Neuronal stem cell (in vitro differentiated cells): ENCODE measurements around the gene CCDC154.

Experiments used
- DNase-seq: peaks from one replicate; pipeline ENCODE4 v3.0.0-alpha.2; 2013; ENCODE audit warnings: low spot score
- H2AFZ ChIP-seq: one replicate; pipeline ENCODE4 v1.6.1; 2013; ENCODE audit warnings: mild to moderate bottlenecking, low read length, inconsistent platforms
- H2AK5ac ChIP-seq: 2 replicates; pipeline ENCODE4 v1.6.1; 2013; ENCODE audit warnings: low read depth, mild to moderate bottlenecking, inconsistent platforms, low read length, moderate library complexity, mixed read lengths
- H2BK120ac ChIP-seq: 2 replicates; pipeline ENCODE4 v1.6.1; 2013; ENCODE audit warnings: low read depth, mild to moderate bottlenecking, inconsistent platforms, low read length, moderate library complexity, mixed read lengths
- H2BK12ac ChIP-seq: one replicate; pipeline ENCODE4 v1.6.1; 2013; ENCODE audit warnings: low read length, inconsistent platforms
- H2BK15ac ChIP-seq: 2 replicates; pipeline ENCODE4 v1.6.1; 2013; ENCODE audit warnings: mild to moderate bottlenecking, low read length, inconsistent platforms, mixed read lengths
- H2BK5ac ChIP-seq: one replicate; pipeline ENCODE4 v1.6.1; 2013; ENCODE audit warnings: inconsistent platforms, mild to moderate bottlenecking, low read length, moderate library complexity
- H3K14ac ChIP-seq: one replicate; pipeline ENCODE4 v1.6.1; 2013; ENCODE audit warnings: low read length, inconsistent platforms
- H3K18ac ChIP-seq: 2 replicates; pipeline ENCODE4 v1.6.1; 2013; ENCODE audit warnings: low read length, inconsistent platforms
- H3K23ac ChIP-seq: 2 replicates; pipeline ENCODE4 v1.6.1; 2013; ENCODE audit warnings: low read depth, mild to moderate bottlenecking, mixed read lengths, low read length, inconsistent platforms; ENCODE audit not compliant: poor library complexity
- H3K27ac ChIP-seq: replicated peaks from 3 replicates; pipeline ENCODE4 v1.5.1; 2013; ENCODE audit warnings: low read length, inconsistent platforms
- H3K27me3 ChIP-seq, 3 experiments: 2 replicates each; pipeline ENCODE4 v1.6.1; 2013; ENCODE audit warnings: low read length in 3 of 3, mild to moderate bottlenecking in 2 of 3, inconsistent platforms in 1 of 3, low read depth in 1 of 3, mixed read lengths in 1 of 3, moderate library complexity in 1 of 3; ENCODE audit not compliant: control insufficient read depth in 3 of 3, insufficient read depth in 3 of 3
- H3K36me3 ChIP-seq, 2 donors: replicated peaks in 1 of 2; 2 replicates each; pipeline ENCODE4 v1.6.1; 2013; ENCODE audit warnings: low read length in 2 of 2; ENCODE audit not compliant: control insufficient read depth in 2 of 2, insufficient read depth in 2 of 2
- H3K4ac ChIP-seq: 2 replicates; pipeline ENCODE4 v1.6.1; 2013; ENCODE audit warnings: inconsistent platforms, mild to moderate bottlenecking, low read length, moderate library complexity
- H3K4me1 ChIP-seq, 2 donors: 1 replicate in 1 of 2; 2 replicates in 1 of 2; pipeline ENCODE4 v1.6.1; 2013; ENCODE audit warnings: low read length in 2 of 2, low read depth in 1 of 2; ENCODE audit not compliant: control insufficient read depth in 2 of 2, insufficient read depth in 1 of 2
- H3K4me2 ChIP-seq: one replicate; pipeline ENCODE4 v1.6.1; 2013; ENCODE audit warnings: mild to moderate bottlenecking, low read length, inconsistent platforms; ENCODE audit not compliant: insufficient read depth, poor library complexity, severe bottlenecking
- H3K4me3 ChIP-seq, 2 donors: 2 replicates each; pipeline ENCODE4 v1.5.1; 2013; ENCODE audit warnings: low read length in 2 of 2, mild to moderate bottlenecking in 2 of 2, inconsistent platforms in 1 of 2, moderate library complexity in 1 of 2
- H3K79me1 ChIP-seq: one replicate; pipeline ENCODE4 v1.6.1; 2013; ENCODE audit warnings: low read depth, mild to moderate bottlenecking, inconsistent platforms, low read length, moderate library complexity
- H3K9ac ChIP-seq: one replicate; pipeline ENCODE4 v1.6.1; 2013; ENCODE audit warnings: mild to moderate bottlenecking, low read depth, low read length, inconsistent platforms; ENCODE audit not compliant: poor library complexity
- H3K9me3 ChIP-seq, 2 donors: replicated peaks in 1 of 2; 2 replicates each; pipeline versions ENCODE3 to v1.6.1; 2013; ENCODE audit warnings: low read length in 2 of 2, mild to moderate bottlenecking in 2 of 2, inconsistent platforms in 1 of 2, low read depth in 1 of 2, mixed read lengths in 1 of 2, moderate library complexity in 1 of 2; ENCODE audit not compliant: control insufficient read depth in 2 of 2, insufficient read depth in 1 of 2
- H4K8ac ChIP-seq: one replicate; pipeline ENCODE4 v1.6.1; 2013; ENCODE audit warnings: low read depth, mild to moderate bottlenecking, inconsistent platforms, low read length, moderate library complexity
- H4K91ac ChIP-seq: one replicate; pipeline ENCODE4 v1.6.1; 2013; ENCODE audit warnings: low read length, low read depth, mild to moderate bottlenecking, inconsistent platforms; ENCODE audit not compliant: poor library complexity
- WGBS, 2 donors: extraction: QIAGEN DNeasy Blood & Tissue Kit; methylation state at CpG; one replicate each; pipeline ENCODE4 v1.1.7; 2013; ENCODE audit warnings: missing lambda C conversion rate in 2 of 2, mixed read lengths in 1 of 2; ENCODE audit not compliant: insufficient read length in 2 of 2, insufficient replicate concordance in 1 of 2; ENCODE audit errors: extremely low coverage in 2 of 2; 5-methylcytosine and 5-hydroxymethylcytosine counted together

CCDC154 gene

GRCh38 chr16:1426734-1427471, 17.5 kb downstream of the CCDC154 start:
- Histone ChIP-seq H3K4ac (no peak overlapping the region), H3K9ac (no peak overlapping the region), H3K27me3 (no peaks in the 10 kb centered on the region), H2AK5ac (peak overlapping the region; percentile 99), H3K79me1 (peaks cover 4% of the 10 kb centered on the region), H3K36me3 (no peaks in the 10 kb centered on the region), H3K9me3 (peaks cover 0 to 1% of the 10 kb centered on the region in 2 donors), H2AFZ (peak overlapping the region; percentile 49), H3K18ac (peak overlapping the region; percentile 71), H2BK5ac (no peak overlapping the region), H3K23ac (peak overlapping the region; percentile 75), H3K4me3 (no peak overlapping the region), H3K27ac (no peak overlapping the region), H2BK120ac (no peak overlapping the region), H4K91ac (no peak overlapping the region), H3K4me1 (peaks cover 0 to 16% of the 10 kb centered on the region in 2 donors), H4K8ac (no peak overlapping the region), H3K14ac (no peak overlapping the region), H3K4me2 (no peak overlapping the region), H2BK15ac (peak overlapping the region; percentile 79), H2BK12ac (peak overlapping the region; percentile 46)
- no CpG with 5 or more reads among the region's 42 CpGs for WGBS, 2 donors
- DNase-seq, result no peak

- H3K4me1 ChIP-seq, result peaks cover 0 to 12% of the 10 kb centered on the region in 2 donors
- H3K18ac ChIP-seq, result no peak overlapping the region
- no peak overlapping the region for H3K4me3 ChIP-seq
- whole genome bisulfite sequencing, 2 donors, result no CpG with 5 or more reads among the region's 16 CpGs
- H2BK15ac ChIP-seq, result peak overlapping the region; percentile 63
- no peaks in the 10 kb centered on the region for H3K36me3 ChIP-seq
- no peaks in the 10 kb centered on the region for H3K27me3 ChIP-seq
- no peak for DNase-seq
- H2AK5ac ChIP-seq, result peak overlapping the region; percentile 72
- H2BK5ac ChIP-seq, result no peak overlapping the region
- no peak overlapping the region for H3K9ac ChIP-seq
- H3K4me2 ChIP-seq, result no peak overlapping the region
- H3K79me1 ChIP-seq, result peaks cover 4% of the 10 kb centered on the region
- H2BK120ac ChIP-seq, result no peak overlapping the region
- H4K91ac ChIP-seq, result no peak overlapping the region
- no peak overlapping the region for H4K8ac ChIP-seq
- H3K14ac ChIP-seq, result no peak overlapping the region
- peaks cover 0 to 1% of the 10 kb centered on the region in 2 donors for H3K9me3 ChIP-seq
- no peak overlapping the region for H2AFZ ChIP-seq
- H3K27ac ChIP-seq, result no peak overlapping the region
- no peak overlapping the region for H3K4ac ChIP-seq
- H2BK12ac ChIP-seq, result no peak overlapping the region
- H3K23ac ChIP-seq, result no peak overlapping the region
Observed at GRCh38 chr16:1425616-1426370, 18.6 kb downstream of the CCDC154 start.

- Histone ChIP-seq H3K27ac (no peak overlapping the region), H2BK5ac (no peak overlapping the region), H2BK120ac (no peak overlapping the region), H2BK12ac (no peak overlapping the region), H3K4ac (no peak overlapping the region), H3K4me3 (no peak overlapping the region), H4K8ac (no peak overlapping the region), H3K9ac (no peak overlapping the region), H3K36me3 (peaks cover 0 to 3% of the 10 kb centered on the region in 2 donors), H3K23ac (no peak overlapping the region), H3K18ac (no peak overlapping the region), H3K4me2 (no peak overlapping the region), H3K4me1 (peaks cover 3 to 6% of the 10 kb centered on the region in 2 donors), H3K9me3 (peaks cover 0 to 1% of the 10 kb centered on the region in 2 donors), H2AFZ (no peak overlapping the region), H3K79me1 (peaks cover 12% of the 10 kb centered on the region), H4K91ac (no peak overlapping the region), H2BK15ac (peak overlapping the region; percentile 71), H2AK5ac (peak overlapping the region; percentile 75), H3K14ac (no peak overlapping the region), H3K27me3 (no peaks in the 10 kb centered on the region)
- no CpG with 5 or more reads among the region's 12 CpGs for WGBS, 2 donors
- DNase-seq, result no peak
Observed at GRCh38 chr16:1424028-1424427, 20.3 kb downstream of the CCDC154 start.

GRCh38 chr16:1422076-1422475, 22.3 kb downstream of the CCDC154 start:
- H3K4ac ChIP-seq, result no peak overlapping the region
- no peak overlapping the region for H2BK5ac ChIP-seq
- no peak overlapping the region for H2BK12ac ChIP-seq
- no peaks in the 10 kb centered on the region for H3K27me3 ChIP-seq
- H3K4me2 ChIP-seq, result no peak overlapping the region
- no peak overlapping the region for H3K27ac ChIP-seq
- no peak overlapping the region for H3K18ac ChIP-seq
- H2AK5ac ChIP-seq, result peak overlapping the region; percentile 68
- peaks cover 3 to 6% of the 10 kb centered on the region in 2 donors for H3K4me1 ChIP-seq
- H3K14ac ChIP-seq, result no peak overlapping the region
- no peak overlapping the region for H3K9ac ChIP-seq
- DNase-seq, result no peak
- no peak overlapping the region for H3K23ac ChIP-seq
- H2BK15ac ChIP-seq, result peak overlapping the region; percentile 55
- no peak overlapping the region for H2AFZ ChIP-seq
- peaks cover 0 to 3% of the 10 kb centered on the region in 2 donors for H3K36me3 ChIP-seq
- H3K4me3 ChIP-seq, result no peak overlapping the region
- no peak overlapping the region for H2BK120ac ChIP-seq
- no peak overlapping the region for H4K8ac ChIP-seq
- peaks cover 0 to 1% of the 10 kb centered on the region in 2 donors for H3K9me3 ChIP-seq
- peaks cover 9% of the 10 kb centered on the region for H3K79me1 ChIP-seq
- no peak overlapping the region for H4K91ac ChIP-seq
- no CpG with 5 or more reads among the region's 10 CpGs for WGBS, 2 donors
